HEK293T (cell line): ENCODE data around the gene VWA8.

Experiments used
- CTCF ChIA-PET: fragments of 350-600 bp; formaldehyde crosslinking; extraction: SDS; loops from one replicate; lab custom pipeline; 2021; ENCODE audit warnings: antibody characterized with exemption, inconsistent platforms; lab: Yijun Ruan, JAX
- POLR2A ChIA-PET: fragments of 350-600 bp; formaldehyde crosslinking; extraction: SDS; loops from one replicate; lab custom pipeline; 2020; ENCODE audit warnings: antibody characterized with exemption, inconsistent platforms; lab: Yijun Ruan, JAX
- DNase-seq: peaks from one replicate; pipeline ENCODE4 v3.0.0; 2012; ENCODE audit warnings: mixed read lengths; ENCODE audit errors: extremely low spot score
- ARNT ChIP-seq: fragments of 450-650 bp; IDR thresholded peaks from 2 replicates; pipeline ENCODE4 v1.6.1; 2017; ENCODE audit warnings: mild to moderate bottlenecking
- BHLHE40 ChIP-seq: fragments of 450-650 bp; IDR thresholded peaks from 2 replicates; pipeline ENCODE4 v1.6.1; 2016; ENCODE audit warnings: mild to moderate bottlenecking, moderate library complexity, borderline replicate concordance
- CTBP1 ChIP-seq: fragments of 450-650 bp; IDR thresholded peaks from 2 replicates; pipeline ENCODE4 v1.6.1; 2016; ENCODE audit warnings: borderline replicate concordance
- ELF4 ChIP-seq: fragments of 450-650 bp; IDR thresholded peaks from 2 replicates; pipeline ENCODE4 v1.6.1; 2017; ENCODE audit warnings: antibody characterized with exemption
- FOXA1 ChIP-seq: fragments of 450-650 bp; IDR thresholded peaks from 2 replicates; pipeline ENCODE4 v1.6.1; 2016; ENCODE audit warnings: mild to moderate bottlenecking
- FOXK2 ChIP-seq: fragments of 450-650 bp; IDR thresholded peaks from 2 replicates; pipeline ENCODE4 v1.6.1; 2016; ENCODE audit warnings: mild to moderate bottlenecking
- FOXM1 ChIP-seq: fragments of 450-650 bp; IDR thresholded peaks from 2 replicates; pipeline ENCODE4 v1.6.1; 2017; ENCODE audit warnings: mild to moderate bottlenecking, borderline replicate concordance
- HDGF ChIP-seq: fragments of 450-650 bp; IDR thresholded peaks from 2 replicates; pipeline ENCODE4 v1.6.1; 2017; ENCODE audit warnings: antibody characterized with exemption, borderline replicate concordance
- L3MBTL2 ChIP-seq: fragments of 450-650 bp; conservative IDR thresholded peaks from 2 replicates; pipeline ENCODE4 v1.6.1; 2016; ENCODE audit warnings: mild to moderate bottlenecking
- LEF1 ChIP-seq: fragments of 450-650 bp; IDR thresholded peaks from 2 replicates; pipeline ENCODE4 v1.6.1; 2017; ENCODE audit warnings: mild to moderate bottlenecking, borderline replicate concordance
- NFRKB ChIP-seq: fragments of 450-650 bp; IDR thresholded peaks from 2 replicates; pipeline ENCODE4 v1.6.1; 2016; ENCODE audit warnings: mild to moderate bottlenecking, moderate library complexity
- PKNOX1 ChIP-seq: fragments of 450-650 bp; IDR thresholded peaks from 2 replicates; pipeline ENCODE4 v1.6.1; 2016
- SP1 ChIP-seq: fragments of 450-650 bp; IDR thresholded peaks from 2 replicates; pipeline ENCODE4 v1.6.1; 2017
- SUZ12 ChIP-seq: fragments of 450-650 bp; IDR thresholded peaks from 2 replicates; pipeline ENCODE4 v1.6.1; 2016; ENCODE audit warnings: mild to moderate bottlenecking
- TARDBP ChIP-seq: fragments of 450-650 bp; IDR thresholded peaks from 2 replicates; pipeline ENCODE4 v1.6.1; 2016
- ZNF384 ChIP-seq: fragments of 450-650 bp; IDR thresholded peaks from 2 replicates; pipeline ENCODE4 v1.6.1; 2016

Gene VWA8

GRCh38 chr13:41613984-41614661 is 346.8 kb downstream of the VWA8 start:
- CTCF ChIA-PET = no interaction called here
- POLR2A ChIA-PET = no interaction called here
- TF ChIP-seq FOXA1 (no peak), ARNT (no peak), FOXM1 (no peak), L3MBTL2 (no peak), NFRKB (no peak), TARDBP (no peak), FOXK2 (no peak), CTBP1 (no peak)
- no peak for DNase-seq

GRCh38 chr13:41613471-41613870 is 347.4 kb downstream of the VWA8 start:
- no peak for DNase-seq
- ChIA-PET CTCF (no interaction called here), POLR2A (no interaction called here)
- TF ChIP-seq FOXK2 (no peak), PKNOX1 (no peak), NFRKB (no peak), SUZ12 (no peak), BHLHE40 (no peak), L3MBTL2 (no peak), LEF1 (no peak), ELF4 (no peak), HDGF (no peak), CTBP1 (no peak), TARDBP (no peak), FOXM1 (no peak), ARNT (no peak), ZNF384 (no peak), SP1 (no peak), FOXA1 (no peak)

GRCh38 chr13:41611385-41611784 is 349.5 kb downstream of the VWA8 start:
- no peak for TF ChIP-seq FOXK2
- no peak for DNase-seq
- ChIA-PET POLR2A (no interaction called here), CTCF (no interaction called here)

GRCh38 chr13:41610404-41610803 is 350.5 kb downstream of the VWA8 start:
- TF ChIP-seq ELF4 (no peak), FOXK2 (no peak), NFRKB (no peak), FOXM1 (no peak), BHLHE40 (no peak), PKNOX1 (no peak), TARDBP (no peak), HDGF (no peak), L3MBTL2 (no peak), ZNF384 (no peak), SP1 (no peak), LEF1 (no peak), CTBP1 (no peak), FOXA1 (no peak), SUZ12 (no peak), ARNT (no peak)
- no peak for DNase-seq
- CTCF ChIA-PET = no interaction called here
- POLR2A ChIA-PET = no interaction called here

- no peak for DNase-seq
- no peak for TF ChIP-seq SUZ12
- ChIA-PET CTCF (no interaction called here), POLR2A (no interaction called here)
Observed at GRCh38 chr13:41609828-41610227, 351.1 kb downstream of the VWA8 start.

- ChIA-PET POLR2A (no interaction called here), CTCF (no interaction called here)
- no peak for DNase-seq
- TF ChIP-seq BHLHE40 = no peak
- no peak for TF ChIP-seq ARNT
- no peak for TF ChIP-seq FOXM1
- TF ChIP-seq HDGF = no peak
- TF ChIP-seq NFRKB = no peak
- no peak for TF ChIP-seq FOXK2
- no peak for TF ChIP-seq PKNOX1
- no peak for TF ChIP-seq ELF4
- no peak for TF ChIP-seq L3MBTL2
- TF ChIP-seq FOXA1 = no peak
- no peak for TF ChIP-seq SUZ12
- no peak for TF ChIP-seq ZNF384
- no peak for TF ChIP-seq SP1
- TF ChIP-seq TARDBP = no peak
- TF ChIP-seq LEF1 = no peak
- TF ChIP-seq CTBP1 = no peak
Observed at GRCh38 chr13:41608839-41609177, 352.1 kb downstream of the VWA8 start.
